ENCODE data around the gene STARD8.
"Not testable (repeated sequence)": the region's sequence is repeated elsewhere in the genome, so short reads cannot be mapped to it uniquely, and the experiment has no call there.

STARD8 gene

GRCh38 chrX:68717196-68717595 is 69.7 kb downstream of the STARD8 start:
- no peak for DNase-seq (ENCODE audit: low read depth, low spot score)

- DNase-seq (ENCODE audit: low read depth, low spot score), result no peak
These were observed 70.4 kb downstream of the STARD8 start for GRCh38 chrX:68717663-68718442.

- DNase-seq (ENCODE audit: low read depth, low spot score), result no peak
These were observed 71.0 kb downstream of the STARD8 start for GRCh38 chrX:68718443-68718820.

- DNase-seq (ENCODE audit: low read depth, low spot score), result no peak
These were observed 71.9 kb downstream of the STARD8 start for GRCh38 chrX:68719181-68719903.

GRCh38 chrX:68719904-68720614 is 72.6 kb downstream of the STARD8 start:
- no peak for DNase-seq (ENCODE audit: low read depth, low spot score)

- DNase-seq (ENCODE audit: low read depth, low spot score), result no peak
These were observed 73.4 kb downstream of the STARD8 start for GRCh38 chrX:68720851-68721250.

GRCh38 chrX:68721546-68721945 is 74.1 kb downstream of the STARD8 start:
- DNase-seq (ENCODE audit: low read depth, low spot score), result no peak

GRCh38 chrX:68721991-68722860 is 74.8 kb downstream of the STARD8 start:
- DNase-seq (ENCODE audit: low read depth, low spot score), result no peak

GRCh38 chrX:68723491-68724155 is 76.2 kb downstream of the STARD8 start:
- DNase-seq (ENCODE audit: low read depth, low spot score), result no peak

- no peak for DNase-seq (ENCODE audit: low read depth, low spot score)
These were observed 77.1 kb downstream of the STARD8 start for GRCh38 chrX:68724531-68725020.

GRCh38 chrX:68725756-68726365 is 78.4 kb downstream of the STARD8 start:
- no peak for DNase-seq (ENCODE audit: low read depth, low spot score)

- DNase-seq (ENCODE audit: low read depth, low spot score), result no peak
These were observed 78.9 kb downstream of the STARD8 start for GRCh38 chrX:68726366-68726765.

- DNase-seq (ENCODE audit: low read depth, low spot score), result no peak
These were observed 80.2 kb downstream of the STARD8 start for GRCh38 chrX:68727696-68728095.

GRCh38 chrX:68728186-68728585 is 80.7 kb downstream of the STARD8 start:
- no peak for DNase-seq (ENCODE audit: low read depth, low spot score)

- no peak for DNase-seq (ENCODE audit: low read depth, low spot score)
These were observed 83.8 kb downstream of the STARD8 start for GRCh38 chrX:68731254-68731653.

- DNase-seq (ENCODE audit: low read depth, low spot score), result peak; percentile 6
These were observed 85.5 kb downstream of the STARD8 start for GRCh38 chrX:68732906-68733493.

- no peak for DNase-seq (ENCODE audit: low read depth, low spot score)
These were observed 87.8 kb downstream of the STARD8 start for GRCh38 chrX:68735266-68735665.

- not testable (repeated sequence) for DNase-seq (ENCODE audit: low read depth, low spot score)
These were observed 94.4 kb downstream of the STARD8 start for GRCh38 chrX:68741864-68742263.

- no peak for DNase-seq (ENCODE audit: low read depth, low spot score)
These were observed 96.3 kb downstream of the STARD8 start for GRCh38 chrX:68743754-68744153.

GRCh38 chrX:68746988-68747387 is 99.5 kb downstream of the STARD8 start:
- no peak for DNase-seq (ENCODE audit: low read depth, low spot score)
